GM12873 (cell line): Measurements from ENCODE around the gene SLC5A5.

ENCODE experiments used
- TF ChIP-seq, protein P1 (sequence below): IDR thresholded peaks from 2 replicates; pipeline ENCODE4 v1.5.1; 2012; ENCODE audit warnings: low read depth, mild to moderate bottlenecking, moderate library complexity, low read length, control low read depth; ENCODE audit not compliant: insufficient read depth; ENCODE audit errors: missing control alignments

The SLC5A5 gene

DNA sequence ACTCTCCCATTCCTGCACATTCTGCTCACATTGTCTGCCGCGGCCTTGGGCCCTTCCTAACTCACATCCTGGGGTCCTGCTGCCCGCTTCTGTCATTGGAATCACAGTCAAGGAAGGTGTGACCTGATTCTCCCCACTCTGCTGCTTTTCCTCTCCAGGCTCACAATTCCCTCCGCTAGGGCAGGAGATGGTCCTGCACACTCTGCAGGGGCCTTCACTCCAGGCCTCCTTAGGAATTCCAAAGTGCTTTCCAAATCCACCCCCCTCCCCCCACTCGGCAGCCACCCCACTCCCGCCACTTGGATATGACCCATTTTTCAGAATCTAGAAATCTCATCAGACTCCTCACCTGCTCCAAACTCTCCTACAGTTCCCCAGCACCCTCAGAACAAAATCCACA, 3.1 kb upstream of the SLC5A5 start:
- TF ChIP-seq, protein P1, sequence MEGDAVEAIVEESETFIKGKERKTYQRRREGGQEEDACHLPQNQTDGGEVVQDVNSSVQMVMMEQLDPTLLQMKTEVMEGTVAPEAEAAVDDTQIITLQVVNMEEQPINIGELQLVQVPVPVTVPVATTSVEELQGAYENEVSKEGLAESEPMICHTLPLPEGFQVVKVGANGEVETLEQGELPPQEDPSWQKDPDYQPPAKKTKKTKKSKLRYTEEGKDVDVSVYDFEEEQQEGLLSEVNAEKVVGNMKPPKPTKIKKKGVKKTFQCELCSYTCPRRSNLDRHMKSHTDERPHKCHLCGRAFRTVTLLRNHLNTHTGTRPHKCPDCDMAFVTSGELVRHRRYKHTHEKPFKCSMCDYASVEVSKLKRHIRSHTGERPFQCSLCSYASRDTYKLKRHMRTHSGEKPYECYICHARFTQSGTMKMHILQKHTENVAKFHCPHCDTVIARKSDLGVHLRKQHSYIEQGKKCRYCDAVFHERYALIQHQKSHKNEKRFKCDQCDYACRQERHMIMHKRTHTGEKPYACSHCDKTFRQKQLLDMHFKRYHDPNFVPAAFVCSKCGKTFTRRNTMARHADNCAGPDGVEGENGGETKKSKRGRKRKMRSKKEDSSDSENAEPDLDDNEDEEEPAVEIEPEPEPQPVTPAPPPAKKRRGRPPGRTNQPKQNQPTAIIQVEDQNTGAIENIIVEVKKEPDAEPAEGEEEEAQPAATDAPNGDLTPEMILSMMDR, result no peak

DNA sequence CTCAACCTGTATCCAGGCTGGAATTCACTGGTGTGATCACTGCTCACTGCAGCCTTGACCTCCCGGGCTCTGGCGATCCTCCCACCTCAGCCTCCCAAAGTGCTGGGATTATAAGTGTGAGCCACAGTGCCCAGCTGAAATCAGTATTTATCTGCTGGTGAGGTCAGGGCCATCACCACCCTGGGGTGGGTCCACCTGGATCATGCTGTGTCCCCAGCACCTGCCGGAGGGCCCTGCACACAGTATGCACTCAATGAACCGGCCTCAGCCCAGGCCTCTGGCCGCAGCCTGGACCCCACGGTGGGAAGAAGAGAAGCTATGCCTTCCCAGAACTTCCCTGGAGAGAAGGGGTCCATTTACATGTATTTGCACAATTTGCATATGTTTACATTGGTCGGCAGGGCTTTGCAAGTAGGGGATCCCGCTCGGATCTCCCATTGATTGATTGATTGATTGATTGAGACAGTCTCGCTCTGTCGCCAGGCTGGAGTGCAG, 2.6 kb upstream of the SLC5A5 start:
- TF ChIP-seq, protein P1, result no peak

DNA sequence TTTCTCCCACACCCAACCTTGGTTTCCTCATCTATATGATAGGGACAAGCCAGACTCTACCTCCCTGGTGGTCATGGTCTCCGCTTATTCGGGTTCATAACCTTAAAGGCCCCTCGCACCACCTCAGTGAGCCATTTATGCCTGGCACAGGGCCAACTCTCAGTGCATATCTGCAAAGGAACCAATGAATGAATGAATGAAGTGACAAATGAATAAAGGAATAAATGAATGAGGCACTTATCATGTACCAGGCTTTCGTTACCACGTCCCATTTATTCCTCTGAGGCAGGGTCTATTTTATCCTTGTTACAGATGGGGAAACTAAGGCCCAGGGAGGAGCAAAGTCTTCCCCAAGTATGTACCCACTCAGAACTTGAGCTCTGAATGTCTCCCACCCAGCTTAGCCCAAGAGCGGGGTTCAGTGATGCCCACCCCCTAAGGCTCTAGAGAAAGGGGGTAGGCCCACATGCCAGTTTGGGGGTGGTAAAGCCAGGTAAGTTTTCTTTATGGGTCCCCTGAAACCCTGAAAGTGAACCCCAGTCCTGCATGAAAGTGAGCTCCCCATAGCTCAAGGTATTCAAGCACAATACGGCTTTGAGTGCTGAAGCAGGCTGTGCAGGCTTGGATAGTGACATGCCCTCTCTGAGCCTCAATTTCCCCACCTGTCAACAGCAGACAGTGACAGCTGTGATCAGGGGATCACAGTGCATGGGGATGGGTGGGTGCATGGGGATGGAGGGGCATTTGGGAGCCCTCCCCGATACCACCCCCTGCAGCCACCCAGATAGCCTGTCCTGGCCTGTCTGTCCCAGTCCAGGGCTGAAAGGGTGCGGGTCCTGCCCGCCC, 490 bp upstream of the SLC5A5 start:
- TF ChIP-seq, protein P1, result no peak

DNA sequence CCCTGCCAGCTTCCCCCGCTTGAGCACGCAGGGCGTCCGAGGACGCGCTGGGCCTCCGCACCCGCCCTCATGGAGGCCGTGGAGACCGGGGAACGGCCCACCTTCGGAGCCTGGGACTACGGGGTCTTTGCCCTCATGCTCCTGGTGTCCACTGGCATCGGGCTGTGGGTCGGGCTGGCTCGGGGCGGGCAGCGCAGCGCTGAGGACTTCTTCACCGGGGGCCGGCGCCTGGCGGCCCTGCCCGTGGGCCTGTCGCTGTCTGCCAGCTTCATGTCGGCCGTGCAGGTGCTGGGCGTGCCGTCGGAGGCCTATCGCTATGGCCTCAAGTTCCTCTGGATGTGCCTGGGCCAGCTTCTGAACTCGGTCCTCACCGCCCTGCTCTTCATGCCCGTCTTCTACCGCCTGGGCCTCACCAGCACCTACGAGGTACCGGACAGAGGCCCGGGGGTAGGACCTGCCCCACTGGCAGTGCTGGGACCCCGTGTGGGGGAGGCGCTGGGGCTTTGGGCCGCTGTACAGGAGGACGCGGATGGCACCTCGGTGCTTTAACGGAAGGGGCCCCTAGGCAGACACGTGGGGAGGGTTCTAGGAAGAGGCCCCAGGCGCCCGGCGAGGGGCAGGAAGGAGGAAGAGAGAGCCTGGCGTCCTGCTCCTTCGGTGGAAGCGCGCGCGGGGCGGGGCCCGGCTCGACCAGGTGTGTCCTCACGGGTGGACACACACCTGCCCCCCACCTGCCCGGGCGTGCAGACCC, 681 bp downstream of the SLC5A5 start:
- TF ChIP-seq, protein P1, result no peak

DNA sequence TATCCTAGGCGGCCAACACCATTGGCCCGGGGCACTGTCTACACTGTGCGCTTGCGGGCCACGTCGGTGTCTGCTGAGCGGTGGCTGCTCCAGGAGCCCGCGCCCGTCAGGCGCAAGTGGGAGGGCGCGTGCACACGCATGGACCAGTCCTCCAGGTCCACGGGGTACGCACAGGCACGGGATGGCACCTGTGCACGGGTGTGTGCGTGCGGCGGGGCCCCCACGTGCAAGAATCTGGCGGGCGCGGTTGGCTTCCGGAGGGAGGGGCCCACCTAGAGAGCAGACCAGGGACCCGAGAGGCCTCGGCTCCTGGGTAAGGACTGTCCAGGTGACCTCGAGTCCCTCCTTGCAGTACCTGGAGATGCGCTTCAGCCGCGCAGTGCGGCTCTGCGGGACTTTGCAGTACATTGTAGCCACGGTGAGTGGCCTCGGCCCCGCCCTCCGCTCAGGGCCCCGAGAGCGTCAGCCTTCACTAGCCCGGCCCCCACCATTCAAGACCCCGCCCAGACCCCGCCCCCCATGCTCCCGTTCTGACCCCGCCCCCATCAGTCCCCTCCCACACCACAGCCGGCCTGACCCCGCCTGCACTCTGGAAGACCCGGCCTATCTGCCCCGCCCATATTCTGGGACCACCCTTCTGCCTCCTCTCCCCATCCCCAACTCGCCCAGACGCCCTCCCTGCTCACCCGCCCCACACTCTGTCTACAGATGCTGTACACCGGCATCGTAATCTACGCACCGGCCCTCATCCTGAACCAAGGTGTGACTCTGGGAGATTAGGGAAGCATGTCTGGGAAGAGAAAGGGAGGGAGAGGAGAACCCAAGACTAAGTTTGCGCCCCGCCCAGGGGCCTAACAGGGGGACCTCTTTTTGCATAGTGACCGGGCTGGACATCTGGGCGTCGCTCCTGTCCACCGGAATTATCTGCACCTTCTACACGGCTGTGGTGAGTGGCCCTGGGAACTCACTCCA, 2.3 kb downstream of the SLC5A5 start:
- TF ChIP-seq, protein P1, result no peak

DNA sequence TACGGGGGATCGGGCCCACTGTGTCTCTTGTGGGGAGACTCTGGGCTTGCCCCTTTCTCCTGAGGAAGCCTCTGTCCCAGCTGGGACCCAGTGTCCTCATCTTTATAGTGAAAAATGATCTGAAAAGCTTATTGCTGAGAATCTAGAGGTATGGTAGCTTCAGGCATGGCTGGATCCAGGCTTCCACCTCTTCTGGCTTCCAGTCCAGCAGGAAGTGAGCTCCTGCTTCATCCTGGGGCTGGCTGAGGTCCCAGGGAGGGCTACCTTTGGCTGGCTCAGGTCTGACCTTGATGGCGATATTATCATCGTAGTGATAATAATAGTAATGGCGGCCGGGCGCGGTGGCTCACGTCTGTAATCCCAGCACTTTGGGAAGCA, 3.0 kb downstream of the SLC5A5 start:
- TF ChIP-seq, protein P1, result no peak
